Stimulated activated naive CD8-positive, alpha-beta T cell treated with anti-CD3 and anti-CD28 coated beads, Interleukin-15, Interleukin-2, amounts not matched to agents 100 U/mL and 50 U/mL, for 24 hours (primary cell): ENCODE results near the gene SAFB2.
A peak's percentile ranks its signal among the peaks of the same experiment; 100 is the strongest.

Experiments
- ATAC-seq: fragments of 150-1000 bp; cut with Tn5 transposase; one replicate; pipeline ENCODE4 v1.10.0; 2021
- DNase-seq: peaks from one replicate; pipeline ENCODE4 v3.0.0; 2021

The SAFB2 gene

DNA sequence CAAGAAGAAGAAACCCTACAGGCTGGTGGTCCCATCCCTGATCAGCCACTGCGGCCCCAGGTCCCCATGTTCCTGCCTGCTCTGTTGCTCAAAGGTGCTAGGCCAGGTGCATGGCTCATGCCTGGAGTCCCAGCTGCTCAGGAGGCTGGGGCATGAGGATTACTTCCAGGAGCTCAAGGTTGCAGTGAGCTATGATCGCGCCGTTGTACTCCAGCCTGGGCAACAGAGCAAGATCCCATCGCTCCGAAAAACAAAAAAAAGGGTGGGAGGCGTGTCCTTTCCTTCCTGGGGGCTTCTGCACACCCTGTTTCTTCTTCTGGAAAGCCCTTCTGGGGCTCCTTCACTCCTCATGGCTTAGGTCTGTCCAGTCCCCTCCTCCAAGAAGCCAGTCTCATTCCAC is 42.9 kb downstream of the SAFB2 start:
- no peak for DNase-seq
- no peak for ATAC-seq

- ATAC-seq (no peak), DNase-seq (no peak)
Measured at GRCh38 chr19:5579286-5579685, 43.3 kb downstream of the SAFB2 start.

DNA sequence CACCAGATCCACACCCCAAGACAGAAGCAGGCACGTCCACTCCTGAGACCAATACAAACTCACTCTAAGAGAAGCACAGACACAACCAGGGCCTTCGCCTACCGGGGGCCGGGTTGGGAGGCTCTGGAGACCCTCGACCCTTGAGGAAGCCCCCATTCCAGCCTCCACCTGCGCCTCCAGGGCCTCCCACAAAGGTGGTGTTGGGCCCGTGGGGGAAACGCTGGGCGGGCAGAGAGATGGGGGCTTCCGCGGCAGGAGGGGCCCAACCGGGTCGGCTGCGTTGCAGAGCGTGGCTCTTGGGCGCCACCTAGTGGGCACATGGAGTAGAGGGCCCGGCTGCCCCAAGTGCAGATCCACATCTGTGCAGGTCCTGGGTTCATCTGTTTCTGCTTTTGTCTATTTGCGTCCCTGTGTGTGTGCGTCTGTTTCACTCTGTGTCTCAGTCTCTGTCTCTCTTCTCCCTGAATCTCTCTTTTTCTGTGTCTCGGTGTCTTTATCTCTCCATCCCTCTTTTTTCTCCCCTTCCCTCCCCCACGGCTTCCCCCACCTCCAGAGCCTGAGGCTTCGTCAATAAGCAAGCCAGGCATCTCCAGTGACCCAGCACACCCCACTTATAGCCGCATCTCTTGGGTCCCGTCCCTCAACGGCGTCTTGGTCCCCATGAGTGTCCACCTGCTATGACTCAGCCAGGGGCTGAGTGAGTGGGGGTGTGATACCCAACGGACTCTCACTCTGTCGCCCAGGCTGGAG is 44.3 kb downstream of the SAFB2 start:
- ATAC-seq = peak; percentile 88
- DNase-seq = peak; percentile 80

DNA sequence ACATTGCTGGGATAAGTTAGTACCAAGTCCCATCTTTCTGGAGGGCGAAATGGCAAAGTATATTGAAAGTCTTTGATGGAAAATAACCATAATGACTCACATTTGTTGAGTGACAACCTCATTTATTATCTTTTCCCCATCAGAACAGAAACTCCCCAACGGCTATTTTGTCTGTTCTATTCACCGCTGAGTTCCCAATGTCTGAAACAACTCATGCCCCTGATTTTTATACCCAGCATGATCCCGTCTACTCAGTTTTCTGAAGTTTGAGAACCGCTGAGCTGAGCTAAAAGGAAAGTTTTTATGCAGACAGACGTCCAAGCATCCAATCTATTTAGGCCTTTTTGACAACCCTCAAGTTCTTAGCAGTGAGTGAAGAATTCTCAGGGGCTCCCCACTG is 47.0 kb downstream of the SAFB2 start:
- ATAC-seq = no peak
- no peak for DNase-seq

GRCh38 chr19:5572556-5573286 is 49.9 kb downstream of the SAFB2 start:
- ATAC-seq = no peak
- no peak for DNase-seq

DNA sequence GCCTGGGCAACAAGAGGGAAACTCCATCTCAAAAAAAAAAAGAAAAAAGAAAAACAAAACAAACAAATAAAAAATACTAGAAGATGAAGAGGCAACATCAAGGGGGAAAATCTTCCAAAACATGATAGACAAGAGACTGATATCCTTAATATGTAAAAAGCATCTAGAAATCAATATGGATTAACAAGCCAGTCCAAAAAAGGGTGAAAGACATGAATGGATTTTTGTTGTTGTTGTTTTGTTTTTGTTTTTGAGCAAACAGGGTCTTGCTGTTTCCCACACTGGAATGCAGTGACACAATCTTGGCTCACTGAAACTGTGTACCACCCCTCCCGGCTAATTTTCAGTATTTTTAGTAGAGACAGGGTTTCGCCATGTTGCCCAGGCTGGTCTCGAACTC is 50.8 kb downstream of the SAFB2 start:
- DNase-seq = no peak
- ATAC-seq = no peak

GRCh38 chr19:5567970-5568407 is 54.6 kb downstream of the SAFB2 start:
- ATAC-seq (no peak), DNase-seq (no peak)

GRCh38 chr19:5567360-5567969 is 55.1 kb downstream of the SAFB2 start, which contains the start of gene TINCR:
TINCR (minus strand) TSS chr19:5567953.
- ATAC-seq (no peak), DNase-seq (no peak)

DNA sequence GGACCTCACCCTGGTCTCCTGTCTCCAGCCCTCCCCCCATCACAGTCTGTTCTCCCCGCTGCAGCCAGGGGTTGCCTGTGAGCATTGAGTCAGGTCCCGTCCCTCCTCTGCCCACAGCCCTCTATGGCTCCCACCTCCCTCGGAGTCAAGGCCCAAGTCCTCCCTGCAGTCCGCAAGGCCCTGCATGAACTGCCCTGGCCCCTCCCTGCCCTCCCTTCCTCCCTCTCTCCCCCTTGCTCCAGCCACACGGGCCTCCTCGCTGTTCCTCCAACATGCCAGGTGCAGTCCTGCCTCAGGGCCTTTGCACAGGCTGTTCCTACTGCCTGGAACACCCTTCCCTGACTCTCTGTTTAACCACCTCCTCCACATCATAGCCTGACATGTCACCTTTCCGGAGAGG is 57.6 kb downstream of the SAFB2 start:
- no peak for DNase-seq
- no peak for ATAC-seq

- no peak for ATAC-seq
- DNase-seq = no peak
Measured at GRCh38 chr19:5563935-5564612, 58.5 kb downstream of the SAFB2 start.

- DNase-seq (no peak), ATAC-seq (no peak)
Measured at GRCh38 chr19:5563008-5563431, 59.6 kb downstream of the SAFB2 start.

DNA sequence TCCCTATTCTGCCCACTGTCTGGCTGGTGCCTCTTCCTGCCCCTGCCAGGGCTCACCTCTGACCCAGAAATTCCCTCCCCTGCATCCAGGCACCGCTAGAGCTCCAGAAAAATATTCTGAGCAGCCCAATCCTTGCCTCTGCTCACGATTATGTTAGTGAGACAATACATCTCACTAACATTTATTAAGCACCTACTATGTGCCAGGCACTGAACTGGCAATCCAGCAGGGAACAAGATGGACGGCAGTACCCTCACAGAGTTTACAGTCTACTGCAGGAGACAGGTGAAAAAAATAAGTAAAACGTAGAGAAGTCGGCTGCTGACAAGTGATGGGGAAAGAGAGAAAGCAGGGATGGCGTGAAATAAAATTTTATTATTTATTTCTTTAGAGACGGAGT is 60.3 kb downstream of the SAFB2 start:
- DNase-seq (no peak), ATAC-seq (no peak)

- ATAC-seq = no peak
- DNase-seq = no peak
Measured at GRCh38 chr19:5561559-5561958, 61.0 kb downstream of the SAFB2 start.

DNA sequence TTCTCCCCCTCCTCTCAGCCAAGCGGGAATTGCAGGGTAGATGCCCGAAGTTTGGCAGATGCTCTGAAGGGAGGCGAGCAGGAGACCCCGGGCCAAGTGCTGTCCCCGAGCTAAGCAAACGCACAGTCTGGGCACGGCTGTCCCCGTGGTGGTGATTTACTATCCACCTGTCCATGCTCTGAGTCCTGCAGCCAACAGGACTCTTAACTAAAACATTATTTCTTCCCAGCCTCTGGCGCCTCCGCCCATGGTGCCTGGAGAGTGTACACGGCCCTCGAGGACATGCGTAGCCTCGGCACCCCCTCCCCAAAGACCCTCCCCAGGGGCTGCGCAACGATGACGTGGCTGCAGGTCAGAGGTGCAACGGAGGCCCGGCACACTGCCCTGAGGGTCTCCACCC is 62.4 kb downstream of the SAFB2 start:
- ATAC-seq = no peak

GRCh38 chr19:5559804-5560133 is 62.8 kb downstream of the SAFB2 start:
- no peak for ATAC-seq
- no peak for DNase-seq

More for the DNA sequence above, 62.4 kb downstream of the SAFB2 start:
- no peak for DNase-seq

GRCh38 chr19:5558101-5558621 is 64.4 kb downstream of the SAFB2 start:
- ATAC-seq (no peak), DNase-seq (no peak)

- DNase-seq = no peak
- no peak for ATAC-seq
Measured at GRCh38 chr19:5557691-5558090, 64.9 kb downstream of the SAFB2 start.

DNA sequence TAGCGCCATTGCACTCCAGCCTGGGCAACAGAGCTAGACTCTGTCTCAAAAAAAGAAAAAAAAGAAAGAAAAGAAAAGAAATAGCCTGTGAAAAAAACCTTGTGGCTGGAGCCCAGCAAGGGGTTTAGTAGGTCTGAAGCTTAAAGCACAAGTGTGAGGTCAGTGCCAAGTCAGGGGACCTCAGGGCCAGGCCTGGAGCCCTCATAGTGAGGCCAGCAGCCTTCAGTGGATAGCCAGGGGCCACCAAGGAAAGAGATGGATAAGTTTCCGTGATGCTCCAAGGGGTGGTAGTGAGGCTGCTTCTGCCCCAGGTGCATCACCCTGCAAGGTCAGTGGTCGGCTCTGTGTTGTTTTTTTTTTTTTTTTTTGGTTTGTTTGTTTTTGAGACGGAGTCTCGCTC is 67.7 kb downstream of the SAFB2 start:
- ATAC-seq = no peak
- no peak for DNase-seq

DNA sequence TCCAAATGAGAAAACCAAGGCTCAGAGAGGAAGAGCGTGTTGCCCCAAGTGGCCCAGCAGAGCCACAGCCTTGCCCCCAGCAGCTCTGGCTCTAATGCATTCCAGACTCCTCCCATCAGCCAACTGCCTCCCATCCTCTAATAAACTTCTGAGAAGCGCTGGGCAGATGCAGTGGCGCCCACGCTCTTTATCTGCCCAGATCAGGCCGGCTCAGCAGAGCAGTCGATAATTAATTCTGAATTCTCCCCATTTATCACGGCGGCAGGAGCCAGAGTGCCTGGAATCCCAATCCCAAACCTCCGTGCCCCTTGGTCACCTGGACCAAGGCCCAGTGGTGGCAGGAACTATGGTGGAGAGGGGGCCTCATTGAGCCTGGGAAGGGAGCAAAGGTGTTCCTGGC is 68.7 kb downstream of the SAFB2 start:
- ATAC-seq = no peak

GRCh38 chr19:5547881-5548280 is 74.7 kb downstream of the SAFB2 start:
- ATAC-seq (no peak), DNase-seq (peak; percentile 17)

More for the DNA sequence above, 68.7 kb downstream of the SAFB2 start:
- no peak for DNase-seq

GRCh38 chr19:5545984-5546383 is 76.6 kb downstream of the SAFB2 start:
- ATAC-seq (no peak), DNase-seq (no peak)

DNA sequence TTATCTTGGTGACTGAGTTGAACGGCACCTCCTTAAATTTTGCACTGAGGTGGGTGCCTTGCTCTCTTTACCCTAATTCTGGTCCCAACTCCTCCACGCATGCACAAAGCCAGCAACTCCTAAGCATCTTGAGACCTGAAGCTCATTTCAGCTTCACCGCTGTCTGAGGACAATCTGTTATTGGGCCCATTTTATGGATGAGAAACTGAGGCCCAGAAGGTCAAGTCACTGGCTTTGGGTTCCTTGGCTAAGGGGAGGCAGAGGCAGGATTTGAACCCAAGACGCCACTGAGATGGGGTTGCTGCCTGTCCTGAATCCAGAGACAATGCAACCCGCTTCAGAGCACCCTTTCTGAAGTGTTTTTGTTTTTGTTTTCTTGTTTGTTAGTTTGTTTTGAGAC is 77.5 kb downstream of the SAFB2 start:
- DNase-seq (no peak), ATAC-seq (no peak)

- ATAC-seq = no peak
- no peak for DNase-seq
Measured at GRCh38 chr19:5542665-5543064, 79.9 kb downstream of the SAFB2 start.
